Measurements from ENCODE around the gene KLB. TPM values are rescaled to one million over a fixed set of nuclear protein-coding genes. Genes with fewer than 3 reads are reported as not detected.

The KLB gene
- polyA plus RNA-seq, 1 donor from 2014 or later, result not detected

GRCh38 chr4:39365360-39365759 is 41.4 kb upstream of the KLB start:
- Histone ChIP-seq H3K4me2 (ENCODE audit: low read length) (peak overlapping the region; percentile 70), H3K9ac (ENCODE audit: low read length) (peak overlapping the region; percentile 76), H3F3A (ENCODE audit: insufficient read depth, low read length, poor library complexity, severe bottlenecking) (no peaks in the 10 kb centered on the region), H3K9me2 (ENCODE audit: insufficient read depth, low read length) (no peaks in the 10 kb centered on the region), H2AFZ (ENCODE audit: low read depth, low read length) (peak overlapping the region; percentile 96), H3K27me3 (ENCODE audit: insufficient read depth, low read depth, low read length) (no peaks in the 10 kb centered on the region), H3K4me3 (ENCODE audit: low read length) (peak overlapping the region; percentile 96), H3K9me3 (ENCODE audit: low read length) (no peaks in the 10 kb centered on the region), H3K36me3 (ENCODE audit: insufficient read depth, low read length) (no peaks in the 10 kb centered on the region), H3K79me2 (replicated peaks; ENCODE audit: insufficient read depth, low read length) (peaks cover 50% of the 10 kb centered on the region), H3K27ac (ENCODE audit: low read length) (no peak overlapping the region), H4K20me1 (ENCODE audit: insufficient read depth) (no peaks in the 10 kb centered on the region)
- no peak for TF ChIP-seq SMC3 (conservative IDR thresholded peaks at IDR 0.05; ENCODE audit: poor library complexity)
- no peak for TF ChIP-seq TAF1 (IDR thresholded peaks at IDR 0.05; ENCODE audit: low read depth)
- no peak for TF ChIP-seq CTCF (IDR thresholded peaks at IDR 0.05; ENCODE audit: poor library complexity, severe bottlenecking)
- TF ChIP-seq RAD21 (conservative IDR thresholded peaks at IDR 0.05), result no peak
- no peak for TF ChIP-seq EP300 (conservative IDR thresholded peaks at IDR 0.05; ENCODE audit: poor library complexity, severe bottlenecking)
- TF ChIP-seq MXI1 (conservative IDR thresholded peaks at IDR 0.05; ENCODE audit: poor library complexity, severe bottlenecking), result no peak
- TF ChIP-seq POLR2AphosphoS5 (IDR thresholded peaks at IDR 0.05), result no peak
- TF ChIP-seq REST (IDR thresholded peaks at IDR 0.05; ENCODE audit: borderline replicate concordance), result no peak
- no peak for TF ChIP-seq EZH2 (IDR thresholded peaks at IDR 0.05; ENCODE audit: borderline replicate concordance, insufficient read depth, low read length, poor library complexity, severe bottlenecking)

DNA sequence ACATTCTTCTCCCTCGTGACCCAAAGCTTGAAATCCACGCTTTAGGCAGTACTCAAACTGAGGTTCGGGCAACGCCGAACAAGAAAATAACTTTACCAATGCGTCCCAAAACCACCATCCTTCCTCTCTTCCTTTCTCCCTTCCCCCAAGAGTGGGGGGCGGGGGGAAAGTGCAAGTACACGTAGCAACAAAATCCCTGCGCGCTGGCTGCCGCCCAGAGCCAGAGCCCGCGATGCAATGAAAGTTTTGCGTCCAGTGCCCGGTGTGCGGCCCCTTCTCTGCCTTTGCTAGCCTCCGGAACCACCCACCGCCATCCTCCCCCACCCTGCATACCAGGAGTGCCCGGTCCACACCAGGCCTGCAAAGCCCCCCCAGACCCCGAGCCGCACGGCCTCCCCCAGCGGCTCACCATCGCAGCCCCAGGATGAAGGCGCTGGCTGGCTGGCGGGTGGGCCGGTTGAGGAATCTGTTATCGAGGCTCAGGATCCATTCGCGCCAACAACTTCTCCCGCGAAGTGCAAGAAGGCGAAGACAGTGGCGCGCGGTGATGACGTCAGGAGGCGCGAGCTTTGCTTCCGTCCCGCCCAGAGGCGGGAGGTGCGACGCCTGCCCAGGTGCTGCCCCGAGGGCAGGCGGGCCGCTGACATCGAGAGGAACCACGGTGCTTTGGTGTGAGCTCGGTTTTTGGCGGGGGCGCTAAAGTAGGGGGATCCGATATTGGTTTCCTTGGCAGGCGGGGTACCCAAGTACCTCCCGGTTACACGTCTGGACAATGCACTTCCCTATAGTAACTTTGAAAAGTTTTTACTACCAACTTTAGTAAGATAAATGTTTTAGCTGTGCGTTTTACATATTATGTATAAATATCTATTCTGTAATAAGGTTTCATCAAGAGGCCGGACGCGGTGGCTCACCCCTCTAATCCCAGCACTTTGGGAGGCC is 40.6 kb upstream of the KLB start, which contains the start of gene RFC1:
Gene RFC1, minus strand, starts transcription at position 533 of the 942 bp plus-strand sequence. Its CDS starts 121 bp downstream, at position 412.
- Histone ChIP-seq H3K79me2 (replicated peaks; ENCODE audit: insufficient read depth, low read length) (peaks cover 44% of the 10 kb centered on the region), H3K4me2 (ENCODE audit: low read length) (peak within 1 kb of the TSS; percentile 70), H3K27me3 (ENCODE audit: insufficient read depth, low read depth, low read length) (no peaks in the 10 kb centered on the region), H3K9me3 (ENCODE audit: low read length) (no peaks in the 10 kb centered on the region), H4K20me1 (ENCODE audit: insufficient read depth) (no peaks in the 10 kb centered on the region), H3K9me2 (ENCODE audit: insufficient read depth, low read length) (no peaks in the 10 kb centered on the region), H3F3A (ENCODE audit: insufficient read depth, low read length, poor library complexity, severe bottlenecking) (no peaks in the 10 kb centered on the region), H3K4me3 (ENCODE audit: low read length) (peak within 1 kb of the TSS; percentile 96), H3K9ac (ENCODE audit: low read length) (peak within 1 kb of the TSS; percentile 76), H2AFZ (ENCODE audit: low read depth, low read length) (peak within 1 kb of the TSS; percentile 96), H3K36me3 (ENCODE audit: insufficient read depth, low read length) (no peaks in the 10 kb centered on the region), H3K27ac (ENCODE audit: low read length) (peak within 1 kb of the TSS; percentile 54)
- TF ChIP-seq REST (IDR thresholded peaks at IDR 0.05; ENCODE audit: borderline replicate concordance) (peak; percentile 39), MXI1 (conservative IDR thresholded peaks at IDR 0.05; ENCODE audit: poor library complexity, severe bottlenecking) (peak; percentile 82), SMC3 (conservative IDR thresholded peaks at IDR 0.05; ENCODE audit: poor library complexity) (no peak), CTCF (IDR thresholded peaks at IDR 0.05; ENCODE audit: poor library complexity, severe bottlenecking) (no peak), TAF1 (IDR thresholded peaks at IDR 0.05; ENCODE audit: low read depth) (no peak), EP300 (conservative IDR thresholded peaks at IDR 0.05; ENCODE audit: poor library complexity, severe bottlenecking) (peak; percentile 40), POLR2AphosphoS5 (IDR thresholded peaks at IDR 0.05) (peak; percentile 87), EZH2 (IDR thresholded peaks at IDR 0.05; ENCODE audit: borderline replicate concordance, insufficient read depth, low read length, poor library complexity, severe bottlenecking) (no peak), RAD21 (conservative IDR thresholded peaks at IDR 0.05) (peak; percentile 25)
